Muscle layer of colon (tissue), 2 donors: ENCODE results near the gene LMO1.

Experiments used
- H3K27ac ChIP-seq: one replicate; pipeline ENCODE4 v1.7.0; 2013; ENCODE audit warnings: low read depth, mild to moderate bottlenecking, low read length, moderate library complexity
- H3K27me3 ChIP-seq, 2 donors: one replicate each; pipeline ENCODE4 v1.7.0; 2013; ENCODE audit warnings: low read length in 2 of 2, mild to moderate bottlenecking in 2 of 2; ENCODE audit not compliant: insufficient read depth in 2 of 2, control insufficient read depth in 1 of 2
- H3K36me3 ChIP-seq: one replicate; pipeline ENCODE4 v1.7.0; 2013; ENCODE audit warnings: mild to moderate bottlenecking, low read length; ENCODE audit not compliant: insufficient read depth
- H3K4me1 ChIP-seq: one replicate; pipeline ENCODE4 v1.7.0; 2013; ENCODE audit warnings: mild to moderate bottlenecking, low read length; ENCODE audit not compliant: insufficient read depth
- H3K4me3 ChIP-seq, 2 donors: one replicate each; pipeline ENCODE4 v1.7.0; 2013; ENCODE audit warnings: low read length in 2 of 2, low read depth in 1 of 2, mild to moderate bottlenecking in 1 of 2, moderate library complexity in 1 of 2
- H3K9ac ChIP-seq: one replicate; pipeline ENCODE4 v1.7.0; 2013; ENCODE audit warnings: low read length
- H3K9me3 ChIP-seq: one replicate; pipeline ENCODE4 v1.7.0; 2013; ENCODE audit warnings: mild to moderate bottlenecking, low read length
- donor health status: abdominal sarcoma.
- donor health status: Adenocarcinoma of cecum.

Gene LMO1

DNA sequence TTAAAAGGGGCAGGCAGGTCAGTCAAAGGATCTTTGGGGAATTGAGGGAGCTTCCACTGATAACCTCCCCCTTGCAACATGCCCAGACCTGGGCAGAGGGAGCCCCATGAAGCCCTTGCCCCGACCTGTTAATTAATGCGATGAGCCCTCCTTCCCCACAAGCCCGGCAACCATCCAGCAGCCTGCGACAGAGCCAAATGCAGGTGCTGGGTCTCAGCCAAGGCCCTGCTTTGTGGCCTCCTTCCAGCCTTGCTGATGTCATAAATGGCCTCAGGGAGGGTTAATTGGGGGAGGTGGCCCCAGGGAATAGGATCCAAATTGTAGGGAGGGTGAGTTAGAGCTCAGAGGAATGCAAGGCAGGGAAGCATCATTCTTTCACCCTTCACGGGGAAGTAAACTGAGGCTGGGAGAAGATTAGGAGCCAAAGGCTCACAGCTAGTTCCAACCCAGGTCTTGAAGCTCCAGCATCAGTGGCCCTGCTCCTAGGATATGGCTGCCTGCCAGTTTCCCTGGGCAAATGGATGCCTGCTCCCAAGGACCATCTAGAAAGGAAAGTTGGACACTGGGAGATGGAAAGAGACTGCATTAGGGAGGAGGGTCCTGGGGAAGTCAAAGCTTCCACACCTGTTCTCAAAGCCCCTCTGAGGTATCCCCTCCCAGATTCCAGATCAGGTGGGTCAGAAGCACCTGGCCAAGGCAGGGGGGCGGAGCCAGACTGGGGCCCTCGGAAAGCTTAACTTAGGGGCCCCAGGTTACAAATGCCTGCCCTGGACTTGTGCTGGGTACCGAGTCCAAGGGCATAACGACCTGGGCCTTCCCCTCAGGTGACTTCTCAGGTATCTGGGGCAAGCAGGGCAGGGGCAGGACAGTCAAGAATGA, 34.1 kb downstream of the LMO1 start:
- peaks cover 7% of the 10 kb centered on the region for H3K4me1 ChIP-seq

DNA sequence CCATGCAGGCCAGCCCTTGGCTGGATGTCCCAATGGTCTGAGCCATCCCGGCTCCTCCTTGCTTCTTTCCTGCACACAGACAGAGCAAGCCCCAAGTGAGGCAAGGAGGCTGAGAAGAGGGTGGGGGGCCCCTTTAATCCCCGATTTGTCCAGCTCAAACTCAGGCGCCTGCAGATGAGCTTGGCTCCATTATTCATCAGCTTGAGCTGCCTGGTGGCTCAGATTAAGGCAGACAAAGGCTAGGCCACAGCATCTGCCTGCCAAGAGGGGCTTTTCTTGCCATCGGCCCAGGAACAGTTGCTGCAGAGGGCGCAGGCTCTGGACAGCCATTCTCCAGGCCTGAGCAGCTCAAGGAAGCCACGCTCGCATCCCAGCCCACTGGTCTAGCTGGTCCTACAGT, 35.4 kb downstream of the LMO1 start:
- Histone ChIP-seq H3K27ac (no peak overlapping the region), H3K9me3 (no peaks in the 10 kb centered on the region), H3K4me1 (peaks cover 7% of the 10 kb centered on the region), H3K36me3 (no peaks in the 10 kb centered on the region), H3K4me3 (no peak overlapping the region), H3K9ac (no peak overlapping the region), H3K27me3 (peaks cover 0 to 4% of the 10 kb centered on the region in 2 donors)

More for the DNA sequence above, 34.1 kb downstream of the LMO1 start:
- no peaks in the 10 kb centered on the region for H3K9me3 ChIP-seq
- H3K9ac ChIP-seq = no peak overlapping the region
- no peak overlapping the region for H3K27ac ChIP-seq
- H3K4me3 ChIP-seq = no peak overlapping the region
- H3K27me3 ChIP-seq = peaks cover 0 to 4% of the 10 kb centered on the region in 2 donors
- H3K36me3 ChIP-seq = no peaks in the 10 kb centered on the region

DNA sequence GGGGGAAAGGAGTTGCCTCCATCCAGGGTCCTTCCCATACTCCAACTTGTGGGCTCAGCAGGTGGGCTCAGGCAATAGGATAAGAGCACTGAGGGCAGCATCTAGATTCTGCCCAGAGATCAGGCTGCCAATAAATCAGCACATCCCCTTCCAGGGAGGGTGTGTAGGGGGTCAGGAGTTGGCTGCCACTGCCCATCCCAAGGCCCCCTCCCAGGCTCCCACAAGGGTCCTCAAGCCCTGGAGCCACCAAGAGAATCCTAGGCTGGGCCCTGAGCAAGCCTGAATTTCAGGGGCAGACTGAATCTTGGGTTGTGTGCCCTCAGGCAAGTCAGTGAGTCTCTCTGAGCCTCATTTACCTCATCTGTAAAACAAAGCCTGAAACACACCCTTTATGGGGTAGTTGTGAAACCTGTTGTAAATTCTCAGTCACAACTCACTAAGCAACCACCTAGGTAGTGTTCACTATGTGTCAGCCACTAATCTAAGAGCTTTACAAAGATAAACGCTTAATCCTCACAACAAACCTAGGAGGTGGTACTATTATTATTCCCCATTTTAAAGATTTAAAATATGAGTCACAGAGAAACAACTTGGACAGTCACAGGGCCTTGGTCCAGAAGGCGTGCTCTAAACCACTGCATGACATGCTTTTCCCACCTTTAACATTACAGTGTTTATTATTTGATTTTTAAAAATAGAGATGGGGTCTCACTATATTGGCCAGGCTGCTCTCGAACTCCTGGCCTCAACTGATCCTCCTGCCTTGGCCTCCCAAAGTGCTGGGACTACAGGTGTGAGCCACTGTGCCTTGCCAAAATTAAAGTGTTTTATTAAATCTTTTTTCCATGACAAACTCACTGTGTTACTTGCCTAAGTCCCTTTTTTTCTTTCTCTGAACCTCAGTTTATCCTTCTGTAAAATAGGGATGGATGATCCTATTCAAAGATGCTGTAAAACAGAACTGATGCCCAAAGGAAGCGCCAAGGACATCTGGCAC, 36.2 kb downstream of the LMO1 start:
- no peak overlapping the region for H3K27ac ChIP-seq
- peaks cover 0 to under 1% of the 10 kb centered on the region in 2 donors for H3K27me3 ChIP-seq
- no peaks in the 10 kb centered on the region for H3K36me3 ChIP-seq
- H3K9ac ChIP-seq = no peak overlapping the region
- no peaks in the 10 kb centered on the region for H3K9me3 ChIP-seq
- no peak overlapping the region for H3K4me3 ChIP-seq
- peaks cover 7% of the 10 kb centered on the region for H3K4me1 ChIP-seq

DNA sequence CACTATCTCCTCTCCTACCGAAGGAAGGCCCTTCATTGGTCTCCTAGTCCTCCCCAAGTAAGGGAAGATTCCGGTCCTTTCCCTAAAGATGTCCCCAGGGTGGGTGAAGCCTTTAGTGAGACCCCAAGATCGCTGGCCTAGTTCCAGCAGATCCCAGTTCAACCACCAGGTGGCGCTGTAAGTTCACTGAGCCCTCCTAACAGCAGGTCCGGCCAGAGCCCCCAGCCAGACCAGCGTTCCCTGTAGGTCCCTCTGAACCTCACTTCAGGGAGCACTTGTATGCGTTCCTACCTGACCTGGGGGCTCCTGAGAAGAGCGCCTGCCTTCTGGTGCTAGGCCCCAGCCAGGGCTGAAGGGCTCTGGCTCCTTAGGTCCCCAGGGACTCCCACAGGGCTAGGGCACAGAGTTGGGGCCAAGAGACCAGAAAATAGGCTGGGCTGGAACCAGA, 38.1 kb downstream of the LMO1 start:
- no peaks in the 10 kb centered on the region for H3K36me3 ChIP-seq
- H3K27me3 ChIP-seq = no peaks in the 10 kb centered on the region
- H3K9ac ChIP-seq = no peak overlapping the region
- no peak overlapping the region for H3K4me3 ChIP-seq
- peaks cover 7% of the 10 kb centered on the region for H3K4me1 ChIP-seq
- no peaks in the 10 kb centered on the region for H3K9me3 ChIP-seq
- H3K27ac ChIP-seq = no peak overlapping the region

DNA sequence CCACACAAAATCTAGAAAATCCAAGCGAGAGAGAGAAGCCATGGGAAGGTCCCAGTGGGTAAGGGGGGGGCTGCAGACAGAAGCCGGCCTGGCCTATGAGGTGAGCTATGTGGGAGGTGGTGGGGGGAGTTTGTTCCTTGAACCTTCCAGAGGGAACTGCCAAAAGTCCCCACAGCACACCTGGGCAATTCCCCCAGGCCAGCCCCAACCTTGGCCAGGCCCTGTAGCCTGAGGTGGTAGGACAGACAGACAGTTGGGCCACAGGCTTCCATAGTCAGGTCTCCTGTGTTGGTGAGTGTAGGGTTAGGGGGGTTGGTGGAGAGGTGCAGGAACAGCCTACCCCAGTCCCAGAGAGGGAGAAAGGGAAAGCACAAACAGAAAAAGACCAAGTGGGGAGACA, 39.0 kb downstream of the LMO1 start:
- Histone ChIP-seq H3K9me3 (no peaks in the 10 kb centered on the region), H3K4me1 (peaks cover 5% of the 10 kb centered on the region), H3K27ac (no peak overlapping the region), H3K36me3 (no peaks in the 10 kb centered on the region), H3K4me3 (no peak overlapping the region), H3K27me3 (no peaks in the 10 kb centered on the region), H3K9ac (no peak overlapping the region)

DNA sequence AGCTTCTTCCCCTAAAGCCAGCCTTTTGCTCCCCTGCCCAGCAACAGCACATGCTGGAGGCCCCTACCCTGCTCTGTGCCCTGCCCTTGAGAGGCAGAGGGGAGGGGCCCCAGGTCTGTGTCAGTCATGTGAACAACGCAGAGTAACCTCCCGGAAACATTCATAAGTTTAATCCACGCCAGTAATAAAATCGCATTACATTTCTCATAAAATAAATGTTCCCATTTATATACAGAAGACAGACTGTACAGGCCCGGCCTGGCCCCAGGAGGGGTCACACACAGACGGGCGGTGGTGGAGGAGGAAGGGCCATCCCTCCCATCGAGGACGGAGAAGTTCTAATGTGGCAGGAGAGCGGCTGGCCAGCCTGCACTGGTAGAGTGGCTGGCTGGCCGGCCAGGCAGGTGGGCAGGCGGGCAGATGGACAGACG, 39.5 kb downstream of the LMO1 start:
- H3K4me1 ChIP-seq = peaks cover under 1% of the 10 kb centered on the region
- no peaks in the 10 kb centered on the region for H3K27me3 ChIP-seq

DNA sequence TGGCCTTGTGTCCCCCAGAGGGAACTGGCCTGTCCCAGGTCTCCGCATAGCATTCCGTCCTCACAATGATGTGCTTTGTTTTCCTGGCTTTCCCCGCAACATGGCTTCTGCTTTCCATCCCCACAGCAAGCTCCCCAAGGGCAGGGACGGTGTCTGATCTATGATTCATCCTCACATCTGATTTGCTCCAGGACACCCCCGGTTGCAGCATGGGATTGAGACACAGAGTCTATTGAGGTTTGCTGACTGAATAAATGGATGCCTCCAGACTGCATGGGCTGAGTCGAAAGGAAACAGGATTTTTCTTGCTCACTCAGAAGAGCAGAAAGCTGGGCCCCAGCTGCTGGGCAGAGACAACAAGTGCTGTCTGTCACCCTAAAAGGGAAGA, 40.2 kb downstream of the LMO1 start:
- Histone ChIP-seq H3K9ac (no peak overlapping the region), H3K9me3 (no peaks in the 10 kb centered on the region), H3K27me3 (no peaks in the 10 kb centered on the region), H3K4me3 (no peak overlapping the region), H3K36me3 (no peaks in the 10 kb centered on the region), H3K27ac (no peak overlapping the region), H3K4me1 (no peaks in the 10 kb centered on the region)

More for the DNA sequence above, 39.5 kb downstream of the LMO1 start:
- Histone ChIP-seq H3K4me3 (no peak overlapping the region), H3K36me3 (no peaks in the 10 kb centered on the region), H3K27ac (no peak overlapping the region), H3K9ac (no peak overlapping the region), H3K9me3 (no peaks in the 10 kb centered on the region)

DNA sequence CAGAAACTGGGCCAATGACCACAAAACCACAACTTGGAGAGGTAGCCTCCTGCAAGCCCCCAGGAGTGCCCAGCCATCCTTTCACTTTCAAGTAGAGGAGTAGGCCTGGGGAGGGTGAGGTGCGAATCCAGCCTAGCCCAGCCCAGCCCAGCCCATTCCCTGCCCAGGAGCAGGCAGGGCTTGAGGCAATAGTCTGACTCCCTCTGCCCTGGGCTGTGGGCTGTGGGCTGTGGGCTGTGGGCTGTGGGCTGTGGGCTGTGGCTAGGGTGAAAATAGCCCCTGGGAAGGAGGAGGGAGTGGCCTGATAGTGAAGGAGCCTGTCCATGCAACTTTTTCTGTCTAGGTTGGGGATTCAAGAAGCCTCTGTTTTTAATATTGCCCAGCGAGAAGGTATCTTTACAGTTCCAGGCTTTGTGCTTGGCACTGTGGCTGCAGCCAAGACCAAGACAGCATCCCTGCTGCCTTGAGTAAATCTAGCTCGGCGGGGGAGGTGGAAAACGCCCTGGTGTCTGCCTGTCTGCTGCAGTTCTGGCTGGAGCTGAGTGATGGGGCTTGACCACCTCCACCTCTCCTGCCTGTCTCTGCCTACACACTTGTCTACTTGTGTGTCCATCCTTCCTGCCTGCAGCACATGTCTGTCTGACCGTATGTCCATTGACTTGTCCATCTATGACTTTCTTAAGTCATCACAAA, 40.7 kb downstream of the LMO1 start:
- Histone ChIP-seq H3K36me3 (no peaks in the 10 kb centered on the region), H3K27me3 (no peaks in the 10 kb centered on the region), H3K9ac (no peak overlapping the region), H3K9me3 (no peaks in the 10 kb centered on the region), H3K4me3 (no peak overlapping the region), H3K4me1 (no peaks in the 10 kb centered on the region), H3K27ac (no peak overlapping the region)

DNA sequence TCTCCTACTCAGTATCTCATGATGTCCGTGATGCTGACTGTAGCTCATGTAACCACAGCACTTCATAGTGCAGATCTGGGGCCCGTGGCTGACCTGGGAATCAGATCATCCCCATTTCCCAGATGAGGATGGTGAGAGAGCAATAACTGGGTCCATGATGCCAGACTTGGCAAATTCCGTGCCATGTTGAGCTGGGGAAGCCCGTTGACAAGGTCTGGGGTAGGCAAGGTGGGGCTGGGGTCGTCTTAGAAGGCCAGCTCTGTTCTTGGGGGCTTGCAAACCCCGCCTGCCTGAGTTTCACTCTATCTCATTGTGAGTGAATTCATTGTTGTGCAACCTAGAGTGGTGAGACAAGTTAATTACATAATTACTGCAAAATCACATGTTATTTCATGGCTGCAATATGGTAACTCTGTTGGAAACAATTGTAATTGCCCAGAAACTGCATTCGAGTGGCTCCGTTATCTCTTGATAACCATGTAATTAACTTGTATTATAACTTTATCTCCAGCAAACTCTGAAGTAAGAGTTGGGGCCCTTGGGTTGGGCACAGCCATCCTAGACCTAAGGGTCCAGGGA, 41.7 kb downstream of the LMO1 start:
- H3K4me3 ChIP-seq = no peak overlapping the region
- no peaks in the 10 kb centered on the region for H3K27me3 ChIP-seq
- no peaks in the 10 kb centered on the region for H3K36me3 ChIP-seq
- H3K4me1 ChIP-seq = no peaks in the 10 kb centered on the region
- H3K9me3 ChIP-seq = no peaks in the 10 kb centered on the region
- H3K9ac ChIP-seq = no peak overlapping the region
- no peak overlapping the region for H3K27ac ChIP-seq

DNA sequence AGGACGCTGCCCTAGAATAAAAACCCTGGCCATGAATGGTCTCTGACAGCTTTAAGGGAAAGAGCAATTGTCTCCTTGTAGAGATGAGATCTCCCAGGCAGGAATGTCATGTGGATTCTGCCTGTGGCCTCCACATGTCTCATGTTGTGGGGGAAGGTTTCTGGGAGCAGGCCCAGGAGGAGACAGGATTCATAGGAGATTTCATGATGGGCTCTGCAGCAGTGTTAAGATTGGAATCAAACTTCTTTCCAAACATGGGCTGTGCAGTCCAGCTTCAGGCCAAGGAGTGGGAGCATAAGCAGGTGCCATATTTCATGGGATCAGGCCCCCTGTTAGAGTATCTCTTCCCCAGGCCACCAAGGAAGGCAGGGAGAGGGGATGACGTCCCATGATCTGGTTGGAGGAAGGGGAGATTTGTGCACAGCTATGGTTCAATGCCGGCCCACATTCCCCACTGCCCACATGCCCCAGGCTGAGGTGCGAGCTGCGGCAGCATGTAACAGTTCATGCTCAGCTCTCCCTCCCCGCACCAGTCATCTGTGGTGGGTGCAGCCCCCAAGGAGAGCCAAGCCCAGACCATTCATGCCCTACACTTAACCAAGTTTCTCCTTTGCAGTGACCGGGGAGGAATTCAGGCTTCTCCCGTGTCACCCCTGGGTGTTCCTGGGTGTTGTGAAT, 42.5 kb downstream of the LMO1 start:
- Histone ChIP-seq H3K9ac (no peak overlapping the region), H3K27me3 (no peaks in the 10 kb centered on the region), H3K27ac (no peak overlapping the region), H3K4me1 (no peaks in the 10 kb centered on the region), H3K36me3 (no peaks in the 10 kb centered on the region), H3K9me3 (no peaks in the 10 kb centered on the region), H3K4me3 (no peak overlapping the region)
